Measurements from ENCODE around the gene FNIP2.
"Not testable (repeated sequence)": the region's sequence is repeated elsewhere in the genome, so short reads cannot be mapped to it uniquely, and the experiment has no call there.

FNIP2 gene

GRCh38 chr4:158789853-158790252, 21.0 kb downstream of the FNIP2 start:
- Histone ChIP-seq H3K23ac (ENCODE audit: low read length) (no peak overlapping the region), H2AFZ (ENCODE audit: insufficient read depth, low read length, poor library complexity) (no peak overlapping the region), H3K4me2 (ENCODE audit: low read length) (no peak overlapping the region), H3K4me3 (ENCODE audit: low read depth, low read length) (no peak overlapping the region), H3K4ac (ENCODE audit: low read depth, low read length) (no peak overlapping the region), H2BK120ac (ENCODE audit: insufficient read depth, low read length, poor library complexity) (no peak overlapping the region), H3K27ac (ENCODE audit: low read depth, low read length) (no peak overlapping the region), H4K12ac (ENCODE audit: low read depth, low read length) (no peak overlapping the region), H4K91ac (ENCODE audit: low read depth, low read length) (no peak overlapping the region), H3K79me2 (ENCODE audit: control insufficient read depth, insufficient read depth, low read length, poor library complexity) (no peaks in the 10 kb centered on the region), H2AK5ac (ENCODE audit: low read length) (no peak overlapping the region), H3K18ac (ENCODE audit: low read length) (no peak overlapping the region), H3K36me3 (ENCODE audit: control insufficient read depth in 1 of 2, insufficient read depth in 2 of 2, low read length in 2 of 2) (no peaks in the 10 kb centered on the region), H3K9ac (ENCODE audit: low read length) (no peak overlapping the region), H2BK5ac (ENCODE audit: low read depth, low read length, poor library complexity) (no peak overlapping the region), H3K4me1 (ENCODE audit: control insufficient read depth in 1 of 2, insufficient read depth in 2 of 2, low read length in 2 of 2) (peaks cover 1 to 5% of the 10 kb centered on the region in 2 experiments), H3K9me3 (ENCODE audit: insufficient read depth, low read depth, low read length) (no peaks in the 10 kb centered on the region), H2BK12ac (ENCODE audit: low read length) (no peak overlapping the region), H3K27me3 (ENCODE audit: insufficient read depth, low read length) (no peaks in the 10 kb centered on the region), H3K79me1 (ENCODE audit: low read length) (no peaks in the 10 kb centered on the region), H4K8ac (ENCODE audit: low read depth, low read length) (no peak overlapping the region), H3K14ac (ENCODE audit: low read length) (no peak overlapping the region)
- no CpG with 5 or more reads among the region's 8 CpGs for WGBS (ENCODE audit: extremely low coverage, insufficient coverage, insufficient read length)
- no peak for DNase-seq

DNA sequence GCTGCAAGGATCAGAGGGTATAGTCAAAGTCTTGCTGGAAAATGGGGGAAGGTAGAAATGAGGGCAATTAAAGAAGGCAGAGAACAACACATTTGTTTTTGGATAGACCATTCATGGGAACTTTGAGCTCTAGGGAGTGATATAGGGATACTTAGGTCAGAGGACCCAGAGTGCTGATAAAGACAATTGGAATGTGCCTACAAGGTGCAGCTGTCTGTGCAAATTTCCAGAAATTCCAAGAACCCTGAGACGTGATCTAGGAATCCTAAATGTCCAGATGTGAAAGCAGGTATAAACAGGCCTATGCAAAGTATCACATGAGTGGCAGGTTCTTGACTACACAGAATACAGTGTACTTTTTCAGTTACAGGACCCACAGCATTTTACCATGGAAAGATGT, 24.2 kb downstream of the FNIP2 start:
- H4K8ac ChIP-seq (ENCODE audit: low read depth, low read length): no peak overlapping the region
- no peaks in the 10 kb centered on the region for H3K36me3 ChIP-seq (ENCODE audit: control insufficient read depth in 1 of 2, insufficient read depth in 2 of 2, low read length in 2 of 2)
- H3K9ac ChIP-seq (ENCODE audit: low read length): no peak overlapping the region
- H3K4ac ChIP-seq (ENCODE audit: low read depth, low read length): no peak overlapping the region
- no peak overlapping the region for H4K12ac ChIP-seq (ENCODE audit: low read depth, low read length)
- no peaks in the 10 kb centered on the region for H3K27me3 ChIP-seq (ENCODE audit: insufficient read depth, low read length)
- no peak overlapping the region for H3K27ac ChIP-seq (ENCODE audit: low read depth, low read length)
- H3K4me2 ChIP-seq (ENCODE audit: low read length): no peak overlapping the region
- no peak overlapping the region for H3K14ac ChIP-seq (ENCODE audit: low read length)
- no CpG with 5 or more reads among the region's 1 CpG for WGBS (ENCODE audit: extremely low coverage, insufficient coverage, insufficient read length)
- H2AFZ ChIP-seq (ENCODE audit: insufficient read depth, low read length, poor library complexity): no peak overlapping the region
- no peak overlapping the region for H3K4me3 ChIP-seq (ENCODE audit: low read depth, low read length)
- H3K23ac ChIP-seq (ENCODE audit: low read length): no peak overlapping the region
- DNase-seq: peak; percentile 80 to 96
- no peak overlapping the region for H2BK120ac ChIP-seq (ENCODE audit: insufficient read depth, low read length, poor library complexity)
- H2BK12ac ChIP-seq (ENCODE audit: low read length): no peak overlapping the region
- H3K9me3 ChIP-seq (ENCODE audit: insufficient read depth, low read depth, low read length): no peaks in the 10 kb centered on the region
- H4K91ac ChIP-seq (ENCODE audit: low read depth, low read length): no peak overlapping the region
- no peak overlapping the region for H3K18ac ChIP-seq (ENCODE audit: low read length)
- H2BK5ac ChIP-seq (ENCODE audit: low read depth, low read length, poor library complexity): no peak overlapping the region
- no peaks in the 10 kb centered on the region for H3K79me2 ChIP-seq (ENCODE audit: control insufficient read depth, insufficient read depth, low read length, poor library complexity)
- no peaks in the 10 kb centered on the region for H3K79me1 ChIP-seq (ENCODE audit: low read length)
- peaks cover 4 to 5% of the 10 kb centered on the region in 2 experiments for H3K4me1 ChIP-seq (ENCODE audit: control insufficient read depth in 1 of 2, insufficient read depth in 2 of 2, low read length in 2 of 2)
- no peak overlapping the region for H2AK5ac ChIP-seq (ENCODE audit: low read length)

GRCh38 chr4:158793430-158793829, 24.6 kb downstream of the FNIP2 start:
- WGBS (ENCODE audit: extremely low coverage, insufficient coverage, insufficient read length): no CpG with 5 or more reads among the region's 1 CpG
- H3K9me3 ChIP-seq (ENCODE audit: insufficient read depth, low read depth, low read length): not testable (repeated sequence)

DNA sequence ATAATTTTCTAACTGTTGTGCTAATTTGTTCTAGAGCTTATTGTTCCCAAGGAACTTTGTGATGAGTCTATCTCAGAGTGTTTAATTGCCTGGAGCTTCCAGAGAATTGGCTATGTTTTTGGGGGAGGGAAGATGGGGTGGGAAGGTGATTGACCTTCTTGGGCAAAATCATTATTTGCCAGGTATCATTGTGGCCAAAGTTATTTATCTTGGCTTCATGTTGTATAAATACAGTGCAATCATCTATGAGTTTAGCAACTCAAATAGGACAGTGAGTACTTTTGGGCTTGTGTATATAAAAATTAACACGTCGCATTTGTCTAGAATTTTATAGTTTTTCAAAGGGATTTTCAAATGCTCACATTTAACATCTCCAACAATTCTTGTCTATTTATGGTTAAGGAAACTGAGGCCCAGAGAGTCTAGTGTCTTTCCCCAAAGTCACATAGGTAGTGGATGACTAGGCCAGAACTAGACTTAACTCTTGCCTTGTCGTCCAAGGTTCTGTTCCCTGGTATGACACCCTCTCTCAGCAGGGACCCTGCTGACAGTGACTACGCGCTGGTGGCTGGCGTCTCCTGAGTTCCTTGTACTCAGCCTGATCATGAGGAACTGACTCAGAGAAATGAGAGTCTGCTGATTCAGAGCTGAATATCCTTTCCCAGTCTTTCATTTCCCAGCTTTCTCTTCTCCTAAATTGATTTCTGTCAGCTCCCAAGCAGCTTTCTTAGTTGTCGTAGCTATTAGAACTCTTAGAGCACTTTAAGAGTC, 27.7 kb downstream of the FNIP2 start:
- WGBS (ENCODE audit: extremely low coverage, insufficient coverage, insufficient read length): no CpG with 5 or more reads among the region's 7 CpGs

More at GRCh38 chr4:158793430-158793829, 24.6 kb downstream of the FNIP2 start:
- not testable (repeated sequence) for H2BK5ac ChIP-seq (ENCODE audit: low read depth, low read length, poor library complexity); H4K12ac ChIP-seq (ENCODE audit: low read depth, low read length); H3K4me1 ChIP-seq (ENCODE audit: control insufficient read depth in 1 of 2, insufficient read depth in 2 of 2, low read length in 2 of 2); H2AK5ac ChIP-seq (ENCODE audit: low read length); H3K23ac ChIP-seq (ENCODE audit: low read length); H2AFZ ChIP-seq (ENCODE audit: insufficient read depth, low read length, poor library complexity); H3K14ac ChIP-seq (ENCODE audit: low read length); H3K4me3 ChIP-seq (ENCODE audit: low read depth, low read length); H3K4ac ChIP-seq (ENCODE audit: low read depth, low read length); H3K18ac ChIP-seq (ENCODE audit: low read length); H3K27me3 ChIP-seq (ENCODE audit: insufficient read depth, low read length); H2BK120ac ChIP-seq (ENCODE audit: insufficient read depth, low read length, poor library complexity); H3K4me2 ChIP-seq (ENCODE audit: low read length); H3K9ac ChIP-seq (ENCODE audit: low read length); H3K36me3 ChIP-seq (ENCODE audit: control insufficient read depth in 1 of 2, insufficient read depth in 2 of 2, low read length in 2 of 2); H3K79me2 ChIP-seq (ENCODE audit: control insufficient read depth, insufficient read depth, low read length, poor library complexity); DNase-seq; H4K8ac ChIP-seq (ENCODE audit: low read depth, low read length); H3K27ac ChIP-seq (ENCODE audit: low read depth, low read length); H3K79me1 ChIP-seq (ENCODE audit: low read length); H4K91ac ChIP-seq (ENCODE audit: low read depth, low read length); H2BK12ac ChIP-seq (ENCODE audit: low read length)

More for the DNA sequence above, 27.7 kb downstream of the FNIP2 start:
- Histone ChIP-seq H3K18ac (ENCODE audit: low read length) (no peak overlapping the region), H2AK5ac (ENCODE audit: low read length) (no peak overlapping the region), H4K8ac (ENCODE audit: low read depth, low read length) (no peak overlapping the region), H3K4ac (ENCODE audit: low read depth, low read length) (no peak overlapping the region), H3K9ac (ENCODE audit: low read length) (no peak overlapping the region), H3K14ac (ENCODE audit: low read length) (no peak overlapping the region), H2BK12ac (ENCODE audit: low read length) (no peak overlapping the region), H4K91ac (ENCODE audit: low read depth, low read length) (no peak overlapping the region), H3K27me3 (ENCODE audit: insufficient read depth, low read length) (no peaks in the 10 kb centered on the region), H3K79me2 (ENCODE audit: control insufficient read depth, insufficient read depth, low read length, poor library complexity) (no peaks in the 10 kb centered on the region), H2AFZ (ENCODE audit: insufficient read depth, low read length, poor library complexity) (no peak overlapping the region), H3K79me1 (ENCODE audit: low read length) (no peaks in the 10 kb centered on the region), H3K36me3 (ENCODE audit: control insufficient read depth in 1 of 2, insufficient read depth in 2 of 2, low read length in 2 of 2) (no peaks in the 10 kb centered on the region), H3K27ac (ENCODE audit: low read depth, low read length) (no peak overlapping the region), H4K12ac (ENCODE audit: low read depth, low read length) (no peak overlapping the region), H3K4me3 (ENCODE audit: low read depth, low read length) (no peak overlapping the region), H2BK120ac (ENCODE audit: insufficient read depth, low read length, poor library complexity) (no peak overlapping the region), H3K4me1 (ENCODE audit: control insufficient read depth in 1 of 2, insufficient read depth in 2 of 2, low read length in 2 of 2) (peaks cover 6 to 10% of the 10 kb centered on the region in 2 experiments), H3K4me2 (ENCODE audit: low read length) (no peak overlapping the region), H3K23ac (ENCODE audit: low read length) (no peak overlapping the region), H3K9me3 (ENCODE audit: insufficient read depth, low read depth, low read length) (no peaks in the 10 kb centered on the region), H2BK5ac (ENCODE audit: low read depth, low read length, poor library complexity) (no peak overlapping the region)
- DNase-seq: peak; percentile 44 to 48

Data from trophoblast cell (in vitro differentiated cells and primary cell).